GM18508 (cell line): ENCODE measurements around the gene CELF6.

Source experiments
- ATAC-seq: cut with Tn5 transposase; IDR thresholded peaks from one replicate; pipeline ENCODE4 v1.9.1; 2021; ENCODE audit warnings: moderate number of reproducible peaks; ENCODE audit not compliant: insufficient read depth, unreplicated experiment

Gene CELF6

GRCh38 chr15:72272997-72273352 lies 47.0 kb downstream of the CELF6 start:
- no peak for ATAC-seq

GRCh38 chr15:72272213-72272996 lies 47.6 kb downstream of the CELF6 start, which contains the start of gene PARP6:
PARP6 (minus strand) TSS chr15:72272554; CDS start chr15:72267477, 5,077 bp downstream.
- peak; percentile 67 for ATAC-seq

- ATAC-seq, result no peak
Observed at GRCh38 chr15:72271895-72272212, 48.1 kb downstream of the CELF6 start.

- no peak for ATAC-seq
Observed at GRCh38 chr15:72271221-72271620, 48.7 kb downstream of the CELF6 start.

GRCh38 chr15:72269739-72270138 lies 50.2 kb downstream of the CELF6 start:
- no peak for ATAC-seq

GRCh38 chr15:72265031-72265430 lies 54.9 kb downstream of the CELF6 start:
- no peak for ATAC-seq

DNA sequence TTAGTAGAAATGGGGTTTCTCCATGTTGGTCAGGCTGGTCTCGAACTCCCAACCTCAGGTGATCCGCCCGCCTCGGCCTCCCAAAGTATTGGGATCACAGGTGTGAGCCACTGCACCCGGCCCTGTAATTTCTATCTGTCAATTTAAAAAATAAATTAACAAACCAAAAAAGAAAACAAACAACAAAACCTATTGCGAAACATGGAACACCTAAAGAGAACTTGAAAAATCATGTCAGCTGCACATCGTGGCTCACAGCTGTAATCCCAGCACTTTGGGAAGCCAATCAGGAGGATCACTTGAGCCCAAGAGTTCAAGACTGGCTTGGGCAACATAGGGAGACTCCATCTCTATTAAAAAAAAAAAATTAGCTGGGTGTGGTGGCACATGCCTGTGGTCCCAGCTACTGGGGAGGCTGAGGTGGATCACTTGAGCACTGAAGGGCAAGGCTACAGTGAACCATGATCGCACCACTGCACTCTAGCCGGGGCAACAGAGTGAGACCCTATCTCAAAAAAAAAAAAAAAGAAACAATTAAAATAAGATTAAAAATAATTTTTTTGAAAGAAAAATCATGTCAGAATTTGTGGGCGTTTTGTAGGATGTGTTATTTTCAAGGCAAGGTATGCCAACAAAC lies 67.2 kb downstream of the CELF6 start:
- ATAC-seq, result no peak

DNA sequence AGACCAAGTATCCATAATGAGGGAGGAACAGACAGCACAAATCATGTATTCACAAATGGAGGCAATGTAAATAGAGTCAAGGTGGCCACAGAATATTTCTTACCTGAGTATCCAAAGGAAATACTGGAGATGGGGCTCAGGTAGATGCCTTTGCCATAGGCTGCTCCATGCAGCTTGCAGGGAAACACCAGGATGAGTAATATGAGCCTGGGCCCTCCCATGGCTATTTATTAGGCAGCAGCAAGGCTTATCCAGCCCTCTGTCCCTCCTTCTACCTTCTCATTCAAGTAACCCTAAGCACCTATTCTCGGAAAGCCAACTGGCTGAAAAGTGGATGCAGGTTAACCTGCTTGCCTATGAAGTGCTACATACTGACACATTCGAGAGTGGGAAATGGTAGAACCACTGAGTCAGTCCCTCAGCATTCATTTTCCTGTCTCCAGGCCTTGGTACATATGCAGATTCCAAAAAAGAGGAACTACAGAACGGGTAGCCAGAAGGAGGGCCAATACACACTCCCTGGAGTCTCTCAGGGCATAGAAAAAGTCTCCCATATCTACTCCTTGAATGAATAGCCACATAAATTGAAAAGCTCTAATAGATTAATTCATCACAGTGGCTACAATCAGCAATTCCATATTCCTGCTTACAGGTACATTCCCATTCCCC lies 70.7 kb downstream of the CELF6 start:
- ATAC-seq, result no peak

DNA sequence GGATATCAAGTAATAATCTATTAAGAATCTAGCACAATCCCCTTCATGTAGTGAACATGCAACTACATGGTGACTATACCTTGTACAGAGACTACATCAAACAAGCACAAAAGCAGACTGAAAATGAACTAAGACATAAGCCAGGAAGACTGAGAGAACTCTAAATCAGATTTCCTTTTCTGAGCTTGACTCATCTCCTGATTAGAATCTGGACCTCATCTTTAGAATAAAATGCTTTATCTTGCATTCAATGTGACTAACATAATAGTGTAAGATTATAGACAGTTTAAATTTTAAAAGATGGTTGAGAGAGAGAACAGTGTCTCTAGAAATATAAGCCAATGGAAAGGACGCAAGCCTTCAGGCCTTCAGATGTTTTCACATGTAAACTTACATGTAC lies 71.4 kb downstream of the CELF6 start:
- no peak for ATAC-seq

- ATAC-seq, result no peak
Observed at GRCh38 chr15:72242775-72243370, 77.1 kb downstream of the CELF6 start.

DNA sequence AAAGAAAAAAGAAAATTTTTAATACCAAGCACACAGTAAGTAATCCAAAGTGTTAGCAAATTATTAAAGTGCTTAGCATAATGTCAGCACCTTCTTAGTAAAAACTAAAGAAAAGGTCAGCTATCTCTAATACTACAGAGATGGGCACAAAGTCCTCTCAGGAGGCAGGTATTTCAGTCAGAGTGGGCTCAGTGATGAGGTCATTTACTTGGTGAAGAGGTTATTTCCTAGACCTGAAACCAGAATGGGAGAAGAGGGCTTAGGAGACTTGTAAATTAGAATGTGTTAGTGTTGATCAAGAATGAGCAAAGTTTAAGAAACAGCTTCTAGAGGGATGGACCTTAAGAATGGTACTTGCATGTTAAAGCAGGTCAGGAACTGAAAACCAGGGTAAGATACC lies 80.3 kb downstream of the CELF6 start:
- no peak for ATAC-seq

DNA sequence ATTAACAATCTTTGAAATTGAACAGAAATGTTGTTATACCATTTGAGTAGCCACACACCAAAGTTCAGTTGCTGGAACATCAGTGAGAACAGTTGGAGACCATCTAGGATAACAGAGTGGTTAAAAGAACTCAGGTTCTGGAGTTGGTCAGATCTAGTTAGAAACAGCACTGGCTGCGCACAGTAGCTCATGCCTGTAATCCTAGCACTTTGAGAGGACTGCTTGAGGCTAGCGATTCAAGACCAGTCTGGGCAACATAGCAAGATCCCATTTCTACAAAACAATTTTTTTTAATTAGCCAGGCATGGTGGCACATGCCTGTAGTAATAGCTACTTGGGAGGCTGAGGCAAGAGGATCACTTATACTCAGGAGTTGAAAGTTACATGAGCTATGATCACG lies 81.4 kb downstream of the CELF6 start:
- ATAC-seq, result no peak

DNA sequence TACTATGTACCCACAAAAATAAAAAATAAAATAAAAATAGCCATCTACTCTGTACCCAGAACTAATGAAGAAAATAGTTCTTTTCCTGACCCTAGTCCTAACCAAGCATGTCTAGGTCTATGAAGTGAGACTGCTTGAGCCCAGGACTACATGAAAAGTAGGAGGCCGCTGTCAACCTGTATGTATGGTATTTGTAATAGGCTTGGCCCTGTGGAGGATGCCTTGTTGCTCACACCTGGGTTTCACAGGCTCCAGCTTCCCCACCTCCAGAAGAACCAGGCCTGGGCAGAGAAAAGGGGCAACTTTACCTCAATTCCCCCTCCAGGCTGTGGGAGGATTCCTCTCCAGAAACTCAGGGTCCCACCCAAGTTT lies 82.1 kb downstream of the CELF6 start:
- ATAC-seq, result no peak

DNA sequence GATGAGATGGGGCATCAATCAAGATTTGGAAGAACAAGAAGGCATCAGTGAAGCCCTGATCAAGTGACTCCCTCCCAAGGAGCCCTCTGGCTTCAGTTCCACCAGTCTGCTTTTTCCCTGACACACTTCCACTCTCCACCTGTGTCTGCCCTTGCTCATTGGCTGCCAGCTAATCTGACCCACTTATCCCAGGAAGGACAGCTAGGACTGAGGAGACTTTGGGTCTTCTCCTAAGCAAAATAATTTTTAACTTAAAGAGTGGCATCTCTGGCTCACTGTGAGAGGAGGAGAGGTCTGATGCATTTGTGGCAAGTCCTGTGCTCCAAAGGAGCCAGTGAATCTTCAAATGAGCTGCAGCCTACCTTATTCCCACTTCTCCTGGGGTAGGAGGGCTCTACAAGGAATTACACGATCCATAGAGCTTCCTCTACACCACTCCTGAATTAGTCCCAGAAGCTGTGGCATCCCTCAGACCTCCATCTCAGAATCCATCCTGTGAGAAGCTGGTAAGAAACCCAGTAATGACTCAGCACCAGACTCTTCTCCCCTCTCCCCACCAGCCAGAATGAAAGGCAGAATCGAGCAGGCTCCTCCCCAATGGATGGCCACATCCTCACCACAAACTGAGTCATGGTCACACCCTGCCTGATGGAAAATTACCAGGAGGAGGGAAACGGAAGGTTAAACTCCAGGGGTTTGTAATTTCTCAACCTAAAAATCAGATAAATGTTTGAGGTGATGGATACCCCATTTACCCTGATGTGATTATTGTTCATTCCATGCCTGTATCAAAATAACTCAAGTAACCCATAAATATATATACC lies 82.7 kb downstream of the CELF6 start:
- no peak for ATAC-seq

DNA sequence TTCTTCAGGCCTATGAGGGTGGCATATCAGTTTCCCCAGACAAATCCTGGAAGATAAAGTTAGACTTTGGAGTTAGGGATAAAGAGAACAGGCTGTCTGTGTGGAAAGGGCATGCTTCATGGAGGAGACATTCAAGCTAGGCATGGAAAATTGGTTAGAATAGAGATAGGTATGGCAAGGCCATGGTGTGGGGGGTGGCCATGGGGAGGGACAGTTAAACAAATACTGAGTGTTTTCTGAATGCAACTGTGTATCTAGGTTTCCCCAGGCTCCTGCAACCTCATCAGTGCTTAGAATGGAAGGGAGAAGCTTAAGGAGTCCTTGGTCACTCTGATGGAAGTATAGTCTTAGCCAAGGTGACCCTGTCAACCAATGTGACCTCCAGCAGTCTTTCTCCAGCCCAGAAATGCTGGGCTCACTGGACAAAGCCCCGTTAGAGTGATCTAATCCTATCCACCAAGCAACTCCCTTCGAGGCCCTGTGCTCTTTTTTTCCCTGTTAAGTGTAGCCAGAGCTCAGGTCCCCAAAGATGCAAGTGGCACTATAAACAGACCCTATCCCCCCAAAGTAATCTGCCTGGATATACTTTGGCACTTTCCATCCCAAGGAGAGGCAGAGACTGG lies 83.5 kb downstream of the CELF6 start:
- no peak for ATAC-seq

GRCh38 chr15:72235298-72235697 lies 84.7 kb downstream of the CELF6 start:
- ATAC-seq, result no peak
